CD4-positive, alpha-beta T cell treated with Interleukin-1 beta for 1 hour (primary cell): ENCODE data around the gene KCNJ12.
"Not testable (repeated sequence)": the region's sequence is repeated elsewhere in the genome, so short reads cannot be mapped to it uniquely, and the experiment has no call there.

Experiments used
- DNase-seq, 2 donors: peaks; one replicate each; pipeline ENCODE4 v3.0.0-alpha.2; 2020 to 2022

KCNJ12 gene

DNA sequence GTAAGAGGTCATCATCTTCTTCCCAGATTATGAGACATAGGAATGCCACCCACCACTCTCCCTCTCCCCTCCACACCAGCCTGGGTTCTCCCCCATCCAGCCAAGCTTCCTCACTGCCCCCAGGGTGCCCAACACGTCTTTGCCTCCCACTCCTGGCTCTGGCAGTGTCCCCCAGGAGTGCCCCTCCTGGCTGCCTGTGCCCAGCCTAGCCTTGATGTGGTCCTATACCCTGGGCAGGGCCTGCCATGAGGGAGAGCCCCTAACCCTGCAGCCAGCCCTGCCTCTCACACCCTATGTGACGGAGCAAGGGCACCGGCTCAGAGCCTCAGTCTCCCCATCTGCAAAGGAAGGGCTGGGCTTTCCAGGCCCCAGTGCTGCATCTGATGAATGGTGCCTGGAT, 33.8 kb downstream of the KCNJ12 start:
- not testable (repeated sequence) for DNase-seq

GRCh38 chr17:21410371-21410770, 34.2 kb downstream of the KCNJ12 start:
- not testable (repeated sequence) for DNase-seq

GRCh38 chr17:21410906-21411678, 34.9 kb downstream of the KCNJ12 start:
- DNase-seq = not testable (repeated sequence)

- not testable (repeated sequence) for DNase-seq
These were observed 35.6 kb downstream of the KCNJ12 start for GRCh38 chr17:21411679-21412205.

- DNase-seq = not testable (repeated sequence)
These were observed 36.1 kb downstream of the KCNJ12 start for GRCh38 chr17:21412207-21412681.

DNA sequence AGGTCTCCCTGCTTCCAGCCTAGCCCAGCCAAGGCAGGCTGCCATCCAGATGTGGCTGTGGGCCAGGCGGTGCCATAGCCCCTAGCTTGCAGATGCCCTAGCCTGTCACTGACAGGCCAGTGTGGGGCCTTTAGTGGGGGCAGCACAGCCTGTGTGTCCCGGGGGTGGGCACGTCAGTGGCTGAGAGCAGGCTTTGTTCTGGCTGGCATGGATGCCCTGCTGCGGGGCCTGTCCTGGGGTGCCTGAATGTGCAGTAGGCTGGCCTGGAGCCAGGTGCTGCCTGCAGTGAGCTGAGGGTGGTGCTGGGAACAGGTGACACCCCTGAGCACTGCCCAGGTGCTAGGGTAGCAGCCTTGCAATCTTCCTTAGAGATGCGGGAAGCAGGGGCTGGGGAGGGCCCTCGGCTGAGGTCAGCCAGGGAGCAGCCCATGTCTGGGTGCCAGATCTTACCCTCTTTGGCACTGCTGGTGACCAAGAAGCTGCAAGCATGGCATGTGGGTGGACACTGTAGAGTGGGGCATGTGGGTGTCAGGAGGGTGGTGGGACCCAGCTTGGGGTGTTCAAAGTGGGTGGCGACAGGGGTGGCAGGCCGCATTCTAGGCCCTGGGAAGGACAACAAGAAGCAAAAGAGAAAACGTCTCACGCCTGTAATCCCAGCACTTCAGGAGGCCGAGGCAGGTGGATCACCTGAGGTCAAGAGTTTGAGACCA, 37.6 kb downstream of the KCNJ12 start:
- DNase-seq = not testable (repeated sequence)

DNA sequence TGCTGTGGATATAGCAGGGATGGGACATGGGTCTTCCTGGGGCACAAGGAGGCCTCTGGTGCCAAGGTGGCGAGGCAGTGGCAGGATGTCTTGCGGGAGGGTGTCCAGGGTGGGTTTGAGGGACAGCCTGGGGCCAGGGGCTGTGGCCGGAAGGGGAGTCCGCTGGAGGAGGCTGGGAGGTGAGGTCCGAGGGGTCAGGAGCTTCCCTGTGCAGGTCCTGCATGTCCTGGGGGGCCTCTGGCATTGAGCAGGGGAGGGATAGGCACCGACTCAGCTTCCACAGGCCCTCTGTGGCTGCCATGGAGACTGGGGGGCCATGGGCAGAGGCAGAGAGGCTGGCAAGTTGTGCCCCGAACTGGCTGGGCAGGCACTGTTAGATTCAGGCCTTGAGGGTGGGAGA, 38.5 kb downstream of the KCNJ12 start:
- not testable (repeated sequence) for DNase-seq

GRCh38 chr17:21415166-21415990, 39.2 kb downstream of the KCNJ12 start:
- DNase-seq = not testable (repeated sequence)

DNA sequence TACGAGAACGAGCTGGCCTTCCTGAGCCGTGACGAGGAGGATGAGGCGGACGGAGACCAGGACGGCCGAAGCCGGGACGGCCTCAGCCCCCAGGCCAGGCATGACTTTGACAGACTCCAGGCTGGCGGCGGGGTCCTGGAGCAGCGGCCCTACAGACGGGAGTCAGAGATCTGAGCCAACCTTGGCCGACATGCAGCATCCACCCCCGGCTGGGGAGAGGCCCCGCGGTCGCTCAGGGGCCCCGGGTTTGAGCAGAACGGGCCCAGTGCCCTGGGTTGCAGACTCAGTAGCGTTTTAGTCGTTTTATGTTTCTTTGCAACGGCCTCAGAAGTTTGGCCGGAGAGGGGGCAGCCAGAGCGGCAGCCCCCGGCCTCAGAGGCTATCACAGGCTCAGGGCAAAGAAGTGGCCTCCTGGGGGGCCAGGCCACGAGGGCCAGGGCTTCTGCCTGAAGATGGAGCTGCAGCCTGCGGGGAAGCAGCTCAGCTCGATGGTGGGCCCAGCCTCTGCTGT, 40.4 kb downstream of the KCNJ12 start:
- DNase-seq = not testable (repeated sequence)

- DNase-seq = not testable (repeated sequence)
These were observed 41.2 kb downstream of the KCNJ12 start for GRCh38 chr17:21417349-21417748.

- no peak for DNase-seq
These were observed 41.8 kb downstream of the KCNJ12 start for GRCh38 chr17:21417921-21418320.

DNA sequence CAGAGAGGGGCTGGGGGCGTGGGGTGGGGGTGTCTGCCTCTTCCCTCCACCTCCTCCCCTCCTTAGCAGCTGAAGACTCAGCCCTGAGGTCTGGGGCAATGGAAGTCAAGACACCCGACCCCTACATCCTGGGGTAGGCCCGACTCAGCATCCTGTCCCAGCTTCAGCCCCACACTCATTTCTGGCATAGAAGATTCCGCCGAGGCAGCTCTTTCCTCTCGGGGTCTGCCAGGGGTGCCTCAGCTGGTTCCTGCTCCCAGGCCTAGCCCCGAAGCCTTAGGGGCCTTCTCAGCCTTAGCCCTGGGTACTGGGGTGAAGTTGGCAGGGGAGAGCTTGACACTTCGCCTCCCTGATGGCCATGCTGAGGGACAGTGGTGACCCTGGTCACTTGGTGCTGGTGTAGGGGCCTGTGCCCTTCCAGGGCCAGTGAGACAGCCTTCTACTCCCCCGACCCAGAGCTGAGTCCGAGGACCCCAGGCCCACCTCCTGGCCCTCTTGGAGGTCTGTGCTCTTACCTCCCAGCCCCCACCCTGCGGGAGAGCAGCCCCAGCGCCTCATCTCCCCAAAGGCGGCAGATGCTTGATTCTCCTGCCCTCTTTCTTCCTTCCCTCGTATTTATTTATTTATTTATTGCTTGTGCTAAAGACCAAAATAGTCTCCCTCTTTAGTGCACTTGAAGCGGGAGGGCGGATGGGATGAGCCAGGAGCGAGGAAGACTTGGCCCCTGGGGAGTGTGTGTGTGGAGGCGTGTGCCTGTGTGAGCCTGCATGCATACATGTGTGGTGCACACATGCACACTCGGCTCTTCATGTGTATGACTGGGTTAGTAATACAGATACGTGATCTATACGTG, 42.5 kb downstream of the KCNJ12 start:
- DNase-seq = no peak

DNA sequence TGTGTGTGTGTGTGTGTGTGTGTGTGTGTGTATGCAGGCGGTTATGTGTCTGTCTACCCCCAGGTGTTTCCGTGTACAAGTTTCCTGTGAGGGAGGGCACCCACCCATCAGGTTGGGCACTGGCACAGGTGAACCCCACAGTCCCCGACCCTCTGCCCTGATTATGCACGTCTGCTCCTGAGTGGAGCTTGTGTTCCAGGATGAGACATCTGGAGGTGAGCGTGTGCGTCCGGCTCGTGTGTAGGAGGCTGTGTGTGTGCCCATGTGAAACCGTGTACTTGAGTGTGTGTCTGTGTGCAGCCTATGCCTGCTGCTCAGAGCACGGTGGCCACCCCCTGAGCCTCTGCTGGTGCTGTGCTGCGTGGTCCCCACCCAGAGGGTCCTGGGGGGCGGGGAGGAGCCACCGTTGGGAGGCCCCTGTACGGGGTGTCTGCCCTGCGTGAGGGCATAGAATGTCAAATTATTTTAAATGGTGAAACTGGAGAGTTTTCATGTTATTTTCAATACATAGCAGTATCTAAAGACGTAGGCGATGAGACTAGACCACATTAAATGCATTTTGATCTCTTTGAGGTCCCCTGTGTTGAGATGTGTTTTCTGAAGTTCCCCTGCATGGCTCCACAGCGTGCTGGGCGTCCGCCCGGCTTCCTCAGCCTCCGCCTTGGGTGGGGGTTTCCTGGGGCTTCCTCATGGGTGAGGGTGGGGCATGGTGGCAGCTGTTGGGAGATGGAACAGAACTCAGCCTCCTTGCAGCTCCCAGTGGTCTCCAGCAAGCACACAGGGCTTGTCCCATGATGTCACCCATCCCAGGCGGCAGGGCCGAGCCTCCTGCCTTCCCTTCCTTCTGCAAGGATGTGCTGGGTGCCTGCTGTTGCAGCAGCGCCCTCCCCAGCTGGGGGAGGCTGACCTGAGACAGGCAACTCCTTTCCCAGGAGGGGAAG, 43.4 kb downstream of the KCNJ12 start:
- peak; percentile 38 to 66 for DNase-seq

GRCh38 chr17:21420503-21421090, 44.4 kb downstream of the KCNJ12 start:
- not testable (repeated sequence) for DNase-seq

DNA sequence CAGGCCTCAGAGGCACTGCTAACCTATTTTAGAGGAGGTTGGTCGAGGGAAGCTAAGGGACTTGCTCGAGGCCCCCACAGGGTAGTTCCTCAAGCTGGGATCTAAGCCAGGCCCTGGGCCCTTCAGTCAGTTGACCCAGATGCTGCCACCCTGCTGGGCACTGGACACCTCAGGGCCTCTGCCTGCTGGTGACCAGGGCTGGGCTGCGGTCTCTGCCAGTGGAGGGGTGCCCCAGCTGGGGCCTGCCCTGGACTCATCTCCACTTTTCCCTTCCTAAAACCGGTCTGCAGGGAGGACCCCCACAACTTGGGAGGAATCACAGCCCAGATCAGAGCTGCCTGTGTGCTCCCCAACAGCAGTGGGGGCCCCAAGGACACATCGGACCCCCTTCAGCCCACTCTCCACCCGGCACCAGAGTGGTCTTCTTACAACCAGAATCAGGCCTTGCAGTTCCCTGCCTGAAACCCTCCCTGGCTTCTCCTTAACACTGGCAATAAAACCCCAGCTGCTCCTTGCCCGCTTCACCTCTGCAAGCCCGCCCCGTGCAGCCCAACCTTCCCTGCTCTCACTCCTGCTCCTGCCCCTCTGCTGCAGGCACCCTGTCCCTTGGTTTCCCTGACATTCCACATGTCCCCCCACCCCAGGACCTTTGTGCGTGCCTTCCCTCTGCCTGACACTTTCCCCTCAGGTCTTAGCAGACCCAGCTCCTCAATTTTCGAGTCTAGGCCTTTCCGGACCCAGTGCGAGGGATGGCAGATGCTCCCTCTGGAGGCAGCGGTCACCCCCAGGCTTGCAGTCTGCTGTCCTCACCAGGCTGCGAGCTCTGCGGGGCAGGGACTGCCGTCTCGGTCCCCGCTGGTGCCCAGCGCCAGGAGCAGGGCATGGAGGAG, 45.5 kb downstream of the KCNJ12 start:
- not testable (repeated sequence) for DNase-seq

- DNase-seq = not testable (repeated sequence)
These were observed 46.4 kb downstream of the KCNJ12 start for GRCh38 chr17:21422311-21423189.

- DNase-seq = not testable (repeated sequence)
These were observed 47.0 kb downstream of the KCNJ12 start for GRCh38 chr17:21423190-21423493.

GRCh38 chr17:21424697-21425096, 48.5 kb downstream of the KCNJ12 start:
- DNase-seq = not testable (repeated sequence)
